ENCODE data around the gene IL17RE. TPM values are rescaled to one million over a fixed set of nuclear protein-coding genes. Genes with fewer than 3 reads are reported as not detected.

The IL17RE gene
- polyA plus RNA-seq, 3 donors from 2014 or later: 0.14 TPM; not detected in 2

DNA sequence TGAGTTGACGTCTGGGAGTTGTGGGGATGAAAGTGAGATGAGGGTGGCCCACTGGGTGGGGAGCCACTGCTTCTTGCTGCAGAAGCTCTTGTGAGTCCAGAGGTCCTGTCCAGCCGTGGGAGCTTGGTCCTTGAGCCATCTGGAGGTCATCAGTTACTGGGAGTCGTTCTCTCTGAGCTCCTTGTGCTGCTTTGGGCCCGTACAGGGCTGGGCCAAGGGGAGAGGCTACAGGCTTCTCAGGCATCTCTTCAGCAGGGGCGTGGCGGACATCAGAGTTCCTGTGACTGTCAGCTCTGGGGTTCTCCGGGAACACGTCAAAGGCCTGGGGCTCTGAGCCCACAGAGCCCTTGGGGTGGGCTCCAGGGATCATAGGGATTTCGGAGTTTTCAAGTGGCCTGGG lies 47.0 kb downstream of the IL17RE start:
- Mint-ChIP-seq H3K27me3 (ENCODE audit: low read depth in 3 of 3) (peaks cover 2 to 6% (median 2%) of the 10 kb centered on the region in 3 donors), H3K9me3 (no peaks in the 10 kb centered on the region), H3K36me3 (no peaks in the 10 kb centered on the region), H3K4me3 (no peak overlapping the region), H3K4me1 (peaks cover 19 to 22% of the 10 kb centered on the region in 2 donors), H3K27ac (no peak overlapping the region)
- DNase-seq: no peak

DNA sequence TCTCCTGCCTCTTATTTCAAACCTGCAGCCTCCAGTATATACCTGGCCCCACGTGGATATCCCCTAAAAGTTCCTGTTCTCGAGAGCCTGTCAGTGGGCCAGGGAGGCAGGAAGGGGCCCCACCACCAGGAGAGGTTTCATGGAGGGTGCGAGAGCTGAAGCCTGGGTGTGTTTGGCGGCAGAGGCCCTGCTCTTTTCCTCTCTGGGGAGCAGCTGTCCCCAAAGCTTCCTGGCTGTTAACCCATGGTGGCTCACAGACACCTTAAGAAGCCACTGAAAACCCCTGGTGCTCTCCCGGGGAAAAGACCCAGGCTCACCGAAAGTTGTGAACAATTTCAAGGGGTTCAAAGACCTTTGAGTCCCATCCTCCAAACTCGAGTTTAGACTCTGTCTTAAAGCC lies 48.5 kb downstream of the IL17RE start:
- Mint-ChIP-seq H3K4me3 (peak overlapping the region; percentile 80 to 87 (median 82)), H3K27me3 (ENCODE audit: low read depth in 3 of 3) (peaks cover 2 to 6% (median 2%) of the 10 kb centered on the region in 3 donors), H3K4me1 (peaks cover 17 to 22% of the 10 kb centered on the region in 2 donors), H3K9me3 (no peaks in the 10 kb centered on the region), H3K36me3 (no peaks in the 10 kb centered on the region), H3K27ac (peak overlapping the region in 1 of 6 donors; percentile 32)
- no peak for DNase-seq

DNA sequence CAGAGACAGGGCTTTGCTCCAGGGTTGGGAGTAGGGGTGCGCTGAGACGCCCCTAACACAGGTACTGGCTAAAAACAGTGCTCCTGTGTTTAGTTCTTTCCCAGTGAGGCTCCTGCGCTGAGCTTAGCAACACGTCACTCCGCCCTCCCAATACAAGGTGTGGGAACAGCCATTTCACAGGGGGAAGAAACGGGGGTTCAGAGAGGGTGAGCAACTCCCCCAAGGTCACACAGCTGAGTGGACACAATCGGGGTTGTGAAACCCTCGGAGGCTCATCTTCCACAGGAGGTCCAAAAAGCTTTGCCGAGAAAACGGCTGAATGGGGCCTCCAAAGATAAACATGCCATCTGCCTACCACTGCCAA lies 48.9 kb downstream of the IL17RE start:
- H3K4me1 Mint-ChIP-seq: peaks cover 15 to 22% of the 10 kb centered on the region in 2 donors
- peak overlapping the region; percentile 80 to 87 (median 82) for H3K4me3 Mint-ChIP-seq
- H3K36me3 Mint-ChIP-seq: no peaks in the 10 kb centered on the region
- peaks cover 2 to 6% (median 2%) of the 10 kb centered on the region in 3 donors for H3K27me3 Mint-ChIP-seq (ENCODE audit: low read depth in 3 of 3)
- DNase-seq: no peak
- H3K9me3 Mint-ChIP-seq: no peaks in the 10 kb centered on the region
- peak overlapping the region in 1 of 6 donors; percentile 16 for H3K27ac Mint-ChIP-seq

DNA sequence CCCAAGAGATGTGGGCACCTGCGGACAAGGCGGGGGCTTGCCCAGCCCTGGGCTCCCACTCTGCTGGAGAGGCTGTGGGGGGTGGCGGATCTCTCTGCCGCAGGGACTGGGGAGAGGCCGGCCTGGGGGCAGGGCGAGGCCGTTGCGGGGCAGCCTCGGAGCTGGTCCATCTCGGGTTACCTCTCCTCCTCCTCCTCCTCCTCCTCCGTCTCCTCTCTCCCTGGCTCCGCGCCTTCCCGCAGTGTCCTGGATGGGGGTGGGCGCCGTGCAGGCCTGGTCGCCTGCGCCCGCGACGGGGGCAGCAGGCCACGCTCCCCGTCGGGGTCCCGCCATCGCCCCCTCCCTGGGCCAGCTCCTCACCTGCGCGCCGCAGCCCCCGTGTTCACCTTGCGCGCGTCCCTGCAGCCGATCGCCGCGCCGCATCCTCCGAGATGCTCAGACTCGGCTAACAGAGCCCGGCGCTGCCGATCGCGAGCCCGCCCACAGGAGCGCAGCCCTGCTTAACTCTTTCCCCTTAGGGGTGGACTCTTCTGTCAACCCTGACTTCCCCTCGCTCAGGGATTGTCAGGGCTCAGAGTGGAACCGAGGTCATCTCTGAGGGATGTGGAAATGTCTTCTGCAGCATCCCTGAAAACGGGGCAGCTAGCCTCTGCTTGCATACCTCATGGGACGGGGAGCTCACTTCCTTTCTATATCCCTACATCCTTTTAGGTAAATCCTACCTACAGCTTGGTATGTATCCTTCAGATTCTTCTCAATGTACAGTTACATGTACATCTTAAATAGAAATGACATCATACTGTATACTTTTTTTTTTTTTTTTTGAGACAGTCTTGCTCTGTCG lies 49.5 kb downstream of the IL17RE start, which contains the start of gene PRRT3:
TSS of gene PRRT3 (minus strand) at position 447 of the 844 bp plus-strand sequence. CDS start 2,293 bp downstream, outside the sequence.
- Mint-ChIP-seq H3K27me3 (ENCODE audit: low read depth in 3 of 3) (peaks cover 2 to 6% (median 2%) of the 10 kb centered on the region in 3 donors), H3K4me1 (peaks cover 15 to 22% of the 10 kb centered on the region in 2 donors), H3K27ac (peak within 1 kb of the TSS in 2 of 6 donors; percentile 49 to 50), H3K4me3 (peak within 1 kb of the TSS; percentile 81 to 87 (median 86)), H3K9me3 (no peaks in the 10 kb centered on the region), H3K36me3 (no peaks in the 10 kb centered on the region)
- peak; percentile 27 to 40 (median 35) for DNase-seq

DNA sequence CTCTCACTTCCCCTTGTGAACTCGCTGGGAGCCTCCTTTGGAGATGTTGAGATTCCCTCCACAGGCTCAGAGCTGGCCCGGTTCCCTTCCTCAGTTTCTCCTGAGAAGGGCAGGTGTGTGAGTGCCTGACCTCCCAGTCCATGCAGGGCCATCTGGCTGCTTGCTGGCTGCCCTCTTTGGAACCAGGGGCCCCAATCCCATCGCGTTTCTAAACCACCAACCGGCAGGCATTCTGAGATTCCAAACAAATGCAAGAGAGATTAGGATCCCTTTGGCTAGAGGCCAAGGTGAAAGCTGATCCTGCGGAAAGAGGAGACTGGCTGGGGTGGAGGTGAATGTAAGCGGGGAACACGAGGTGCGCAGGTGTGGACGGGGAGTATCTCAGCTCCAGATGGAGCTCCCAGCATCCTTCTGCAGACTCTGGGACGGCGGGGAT lies 52.4 kb downstream of the IL17RE start:
- no peak for DNase-seq
- H3K4me1 Mint-ChIP-seq: peaks cover 15 to 22% of the 10 kb centered on the region in 2 donors
- peak overlapping the region in 1 of 6 donors; percentile 11 for H3K27ac Mint-ChIP-seq
- no peaks in the 10 kb centered on the region for H3K9me3 Mint-ChIP-seq
- H3K27me3 Mint-ChIP-seq (ENCODE audit: low read depth in 3 of 3): peaks cover 2 to 8% (median 4%) of the 10 kb centered on the region in 3 donors
- no peak overlapping the region for H3K4me3 Mint-ChIP-seq
- no peaks in the 10 kb centered on the region for H3K36me3 Mint-ChIP-seq

DNA sequence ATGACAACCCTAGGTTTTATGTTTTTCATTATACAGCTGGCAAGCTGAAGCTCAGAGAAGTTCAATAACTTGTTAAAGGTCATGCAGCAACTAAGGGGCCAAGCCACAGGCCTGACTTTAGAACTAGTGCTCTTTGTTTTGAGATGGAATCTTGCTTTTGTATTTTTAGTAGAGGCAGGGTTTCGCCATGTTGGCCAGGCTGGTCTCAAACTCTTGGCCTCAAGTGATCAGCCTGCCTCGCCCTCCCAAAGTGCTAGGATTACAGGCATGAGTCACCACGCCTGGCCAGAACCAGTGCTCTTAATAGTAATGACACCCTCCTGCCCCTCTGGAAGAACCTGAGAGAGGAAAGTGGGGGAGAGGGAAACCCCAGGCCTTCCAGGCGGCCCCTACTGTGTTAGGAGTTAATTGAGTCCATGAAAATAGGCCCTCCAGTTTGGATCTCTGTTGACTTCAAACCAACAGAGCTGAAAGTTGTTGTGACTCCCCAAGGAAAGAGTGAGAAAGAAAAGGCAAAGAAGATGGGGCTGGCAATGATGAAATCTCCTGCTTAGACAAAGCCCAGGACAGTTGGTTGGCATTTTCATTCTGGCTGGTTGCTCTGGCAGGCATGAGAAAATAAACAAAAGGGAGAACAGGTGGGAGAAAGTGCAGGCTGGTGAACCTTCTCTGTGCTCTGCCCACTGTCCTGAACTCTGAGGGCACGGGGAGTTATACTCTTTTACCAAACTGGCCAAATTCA lies 53.1 kb downstream of the IL17RE start:
- Mint-ChIP-seq H3K27me3 (ENCODE audit: low read depth in 3 of 3) (peaks cover 2 to 8% (median 4%) of the 10 kb centered on the region in 3 donors), H3K36me3 (no peaks in the 10 kb centered on the region), H3K9me3 (no peaks in the 10 kb centered on the region), H3K27ac (peak overlapping the region in 4 of 6 donors; percentile 12 to 68 (median 47)), H3K4me1 (peaks cover 15 to 22% of the 10 kb centered on the region in 2 donors), H3K4me3 (no peak overlapping the region)
- DNase-seq: no peak

DNA sequence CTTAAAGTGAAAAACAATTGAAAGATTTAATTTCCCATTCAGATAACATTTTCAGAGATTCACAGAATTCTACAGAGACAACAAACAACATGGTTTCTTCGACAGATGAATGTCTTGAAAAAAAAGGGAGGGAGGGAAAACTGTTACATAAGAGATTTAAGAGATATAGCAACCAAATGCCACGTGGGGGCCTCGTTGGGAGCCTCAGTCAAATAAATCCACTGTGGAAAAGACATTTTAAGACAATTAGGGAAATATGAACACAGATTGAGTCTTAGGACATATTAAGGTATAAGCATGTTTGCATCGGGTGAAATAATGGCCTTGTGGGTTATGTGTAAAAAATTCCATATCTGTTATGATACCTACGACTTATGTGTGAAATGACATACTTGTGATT lies 54.6 kb downstream of the IL17RE start:
- Mint-ChIP-seq H3K4me1 (peaks cover 6 to 11% of the 10 kb centered on the region in 2 donors), H3K36me3 (no peaks in the 10 kb centered on the region), H3K4me3 (no peak overlapping the region), H3K27me3 (ENCODE audit: low read depth in 3 of 3) (peaks cover 2 to 8% (median 4%) of the 10 kb centered on the region in 3 donors), H3K9me3 (no peaks in the 10 kb centered on the region), H3K27ac (peak overlapping the region in 1 of 6 donors; percentile 45)
- no peak for DNase-seq

DNA sequence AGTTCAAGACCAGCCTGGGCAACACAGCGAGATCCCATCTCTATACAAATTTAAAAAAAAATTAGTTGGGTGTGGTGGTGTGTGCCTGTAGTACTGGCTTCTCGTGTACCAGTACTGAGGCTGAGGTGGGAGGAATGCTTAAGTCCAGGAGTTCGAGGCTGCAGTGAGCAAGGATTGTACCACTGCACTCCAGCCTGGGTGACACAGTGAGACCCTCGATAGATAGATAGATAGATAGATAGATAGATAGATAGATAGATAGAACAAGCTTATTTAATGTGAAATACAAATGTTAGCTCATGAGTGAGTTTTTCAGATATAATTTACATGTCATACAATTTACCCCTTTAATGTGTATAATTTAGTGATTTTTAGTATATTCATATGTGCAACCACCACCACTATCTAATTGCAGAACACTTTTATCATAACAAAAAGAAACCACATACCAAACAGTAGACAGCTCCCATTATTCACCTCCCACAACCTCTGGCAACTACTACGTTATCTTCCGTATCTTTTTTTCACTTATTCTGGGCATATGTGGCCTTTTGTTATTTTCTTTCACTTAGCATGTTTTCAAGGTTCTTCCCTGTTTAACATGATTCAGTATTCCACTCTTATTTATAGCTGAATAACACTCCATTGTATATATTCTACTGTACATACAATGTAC lies 62.7 kb downstream of the IL17RE start:
- DNase-seq: no peak
- peaks cover 9 to 43% (median 22%) of the 10 kb centered on the region in 3 donors for H3K36me3 Mint-ChIP-seq

More for the DNA sequence above, 62.7 kb downstream of the IL17RE start:
- H3K4me3 Mint-ChIP-seq: no peak overlapping the region
- no peak overlapping the region for H3K27ac Mint-ChIP-seq
- H3K9me3 Mint-ChIP-seq: no peaks in the 10 kb centered on the region
- H3K27me3 Mint-ChIP-seq (ENCODE audit: low read depth in 3 of 3): no peaks in the 10 kb centered on the region
- H3K4me1 Mint-ChIP-seq: no peaks in the 10 kb centered on the region

Other genes starting within 250 kb of the IL17RE start
- under 1 TPM in 1 of 3 donors, not detected in 2; 0.31 TPM for gene CPNE9, start 199.0 kb upstream of the IL17RE start, polyA plus RNA-seq
- 10 to 100 TPM; 10.6 to 45.8 (median 11.7) TPM for gene BRPF1, start 171.1 kb upstream of the IL17RE start, polyA plus RNA-seq
- gene OGG1, start 152.9 kb upstream of the IL17RE start, polyA plus RNA-seq: 10 to 100 TPM; 30.3 to 57.3 (median 44.4) TPM
- 10 to 100 TPM; 15.4 to 29.0 (median 19.2) TPM for gene CAMK1, start 132.9 kb upstream of the IL17RE start, polyA plus RNA-seq
- gene TADA3, start 110.4 kb upstream of the IL17RE start, polyA plus RNA-seq: 100 to 1,000 TPM in 1 of 3 donors, 10 to 100 TPM in 2; 58.1 to 121 (median 73.6) TPM
- gene ARPC4, start 109.8 kb upstream of the IL17RE start, polyA plus RNA-seq: 100 to 1,000 TPM; 378 to 470 (median 428) TPM
- gene TTLL3, start 92.6 kb upstream of the IL17RE start, polyA plus RNA-seq: 10 to 100 TPM in 1 of 3 donors, 1 to 10 TPM in 2; 4.2 to 10.1 (median 5.0) TPM
- 100 to 1,000 TPM in 2 of 3 donors, 10 to 100 TPM in 1; 94.7 to 153 (median 101) TPM for gene RPUSD3, start 58.8 kb upstream of the IL17RE start, polyA plus RNA-seq
- gene CIDEC, start 22.6 kb upstream of the IL17RE start, polyA plus RNA-seq: not detected
- gene JAGN1, start 12.2 kb upstream of the IL17RE start, polyA plus RNA-seq: 10 to 100 TPM; 36.1 to 50.3 (median 37.9) TPM
- 10 to 100 TPM in 2 of 3 donors, 1 to 10 TPM in 1; 1.7 to 16.5 (median 12.6) TPM for gene IL17RC, start 14.2 kb downstream of the IL17RE start, polyA plus RNA-seq
- gene CRELD1, start 31.0 kb downstream of the IL17RE start, polyA plus RNA-seq: 10 to 100 TPM; 38.9 to 67.8 (median 51.3) TPM
- gene PRRT3, start 49.6 kb downstream of the IL17RE start, polyA plus RNA-seq: 1 to 10 TPM in 2 of 3 donors, under 1 TPM in 1; 0.32 to 3.4 (median 1.8) TPM
- 100 to 1,000 TPM in 1 of 3 donors, 10 to 100 TPM in 2; 85.7 to 107 (median 89.0) TPM for gene EMC3, start 84.0 kb downstream of the IL17RE start, polyA plus RNA-seq
- 1 to 10 TPM; 2.4 to 4.0 (median 2.8) TPM for gene FANCD2, start 123.6 kb downstream of the IL17RE start, polyA plus RNA-seq
- gene FANCD2OS, start 205.4 kb downstream of the IL17RE start, polyA plus RNA-seq: not detected
- 100 to 1,000 TPM; 290 to 348 (median 301) TPM for gene BRK1, start 212.8 kb downstream of the IL17RE start, polyA plus RNA-seq
- gene VHL, start 238.9 kb downstream of the IL17RE start, polyA plus RNA-seq: 10 to 100 TPM in 2 of 3 donors, 1 to 10 TPM in 1; 6.6 to 47.8 (median 12.7) TPM

All from immature natural killer cell (primary cell).